Measurements from ENCODE around the gene COMMD3. TPM values are rescaled to one million over a fixed set of nuclear protein-coding genes. Genes with fewer than 3 reads are reported as not detected.

Gene COMMD3
- polyA plus RNA-seq, 1 donor from 2014 or later: 272 TPM

DNA sequence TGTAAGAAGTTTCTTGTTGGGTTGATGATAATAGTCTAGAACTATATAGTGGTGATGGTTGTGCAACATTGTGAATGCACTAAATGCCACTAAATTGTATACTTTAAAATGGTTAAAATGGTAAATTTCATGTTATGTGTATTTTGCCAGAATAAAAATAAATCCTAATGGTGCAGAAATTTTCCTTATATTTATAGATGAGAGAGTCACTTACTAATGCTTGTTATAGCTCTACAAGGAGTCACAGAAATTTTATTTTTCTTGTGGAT is 50.2 kb downstream of the COMMD3 start:
- Histone ChIP-seq H3K4me2 (ENCODE audit: low read length) (no peak overlapping the region), H4K20me1 (ENCODE audit: insufficient read depth) (no peaks in the 10 kb centered on the region), H3K9ac (ENCODE audit: low read length) (no peak overlapping the region), H3K27ac (ENCODE audit: low read length) (no peak overlapping the region), H3K36me3 (ENCODE audit: insufficient read depth, low read length) (no peaks in the 10 kb centered on the region), H3K9me2 (ENCODE audit: insufficient read depth, low read length) (no peaks in the 10 kb centered on the region), H3K4me3 (ENCODE audit: low read length) (no peak overlapping the region), H3F3A (ENCODE audit: insufficient read depth, low read length, poor library complexity, severe bottlenecking) (no peaks in the 10 kb centered on the region), H3K9me3 (ENCODE audit: low read length) (no peaks in the 10 kb centered on the region), H2AFZ (ENCODE audit: low read depth, low read length) (no peak overlapping the region), H3K27me3 (ENCODE audit: insufficient read depth, low read depth, low read length) (no peaks in the 10 kb centered on the region), H3K79me2 (replicated peaks; ENCODE audit: insufficient read depth, low read length) (no peaks in the 10 kb centered on the region)
- TF ChIP-seq, protein P1, sequence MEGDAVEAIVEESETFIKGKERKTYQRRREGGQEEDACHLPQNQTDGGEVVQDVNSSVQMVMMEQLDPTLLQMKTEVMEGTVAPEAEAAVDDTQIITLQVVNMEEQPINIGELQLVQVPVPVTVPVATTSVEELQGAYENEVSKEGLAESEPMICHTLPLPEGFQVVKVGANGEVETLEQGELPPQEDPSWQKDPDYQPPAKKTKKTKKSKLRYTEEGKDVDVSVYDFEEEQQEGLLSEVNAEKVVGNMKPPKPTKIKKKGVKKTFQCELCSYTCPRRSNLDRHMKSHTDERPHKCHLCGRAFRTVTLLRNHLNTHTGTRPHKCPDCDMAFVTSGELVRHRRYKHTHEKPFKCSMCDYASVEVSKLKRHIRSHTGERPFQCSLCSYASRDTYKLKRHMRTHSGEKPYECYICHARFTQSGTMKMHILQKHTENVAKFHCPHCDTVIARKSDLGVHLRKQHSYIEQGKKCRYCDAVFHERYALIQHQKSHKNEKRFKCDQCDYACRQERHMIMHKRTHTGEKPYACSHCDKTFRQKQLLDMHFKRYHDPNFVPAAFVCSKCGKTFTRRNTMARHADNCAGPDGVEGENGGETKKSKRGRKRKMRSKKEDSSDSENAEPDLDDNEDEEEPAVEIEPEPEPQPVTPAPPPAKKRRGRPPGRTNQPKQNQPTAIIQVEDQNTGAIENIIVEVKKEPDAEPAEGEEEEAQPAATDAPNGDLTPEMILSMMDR (IDR thresholded peaks at IDR 0.05; ENCODE audit: poor library complexity, severe bottlenecking): no peak
- TF ChIP-seq EZH2 (IDR thresholded peaks at IDR 0.05; ENCODE audit: borderline replicate concordance, insufficient read depth, low read length, poor library complexity, severe bottlenecking): no peak
- TF ChIP-seq, protein P2, sequence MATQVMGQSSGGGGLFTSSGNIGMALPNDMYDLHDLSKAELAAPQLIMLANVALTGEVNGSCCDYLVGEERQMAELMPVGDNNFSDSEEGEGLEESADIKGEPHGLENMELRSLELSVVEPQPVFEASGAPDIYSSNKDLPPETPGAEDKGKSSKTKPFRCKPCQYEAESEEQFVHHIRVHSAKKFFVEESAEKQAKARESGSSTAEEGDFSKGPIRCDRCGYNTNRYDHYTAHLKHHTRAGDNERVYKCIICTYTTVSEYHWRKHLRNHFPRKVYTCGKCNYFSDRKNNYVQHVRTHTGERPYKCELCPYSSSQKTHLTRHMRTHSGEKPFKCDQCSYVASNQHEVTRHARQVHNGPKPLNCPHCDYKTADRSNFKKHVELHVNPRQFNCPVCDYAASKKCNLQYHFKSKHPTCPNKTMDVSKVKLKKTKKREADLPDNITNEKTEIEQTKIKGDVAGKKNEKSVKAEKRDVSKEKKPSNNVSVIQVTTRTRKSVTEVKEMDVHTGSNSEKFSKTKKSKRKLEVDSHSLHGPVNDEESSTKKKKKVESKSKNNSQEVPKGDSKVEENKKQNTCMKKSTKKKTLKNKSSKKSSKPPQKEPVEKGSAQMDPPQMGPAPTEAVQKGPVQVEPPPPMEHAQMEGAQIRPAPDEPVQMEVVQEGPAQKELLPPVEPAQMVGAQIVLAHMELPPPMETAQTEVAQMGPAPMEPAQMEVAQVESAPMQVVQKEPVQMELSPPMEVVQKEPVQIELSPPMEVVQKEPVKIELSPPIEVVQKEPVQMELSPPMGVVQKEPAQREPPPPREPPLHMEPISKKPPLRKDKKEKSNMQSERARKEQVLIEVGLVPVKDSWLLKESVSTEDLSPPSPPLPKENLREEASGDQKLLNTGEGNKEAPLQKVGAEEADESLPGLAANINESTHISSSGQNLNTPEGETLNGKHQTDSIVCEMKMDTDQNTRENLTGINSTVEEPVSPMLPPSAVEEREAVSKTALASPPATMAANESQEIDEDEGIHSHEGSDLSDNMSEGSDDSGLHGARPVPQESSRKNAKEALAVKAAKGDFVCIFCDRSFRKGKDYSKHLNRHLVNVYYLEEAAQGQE (IDR thresholded peaks at IDR 0.05; ENCODE audit: borderline replicate concordance): no peak
- TF ChIP-seq TAF1 (IDR thresholded peaks at IDR 0.05; ENCODE audit: low read depth): no peak
- TF ChIP-seq RAD21 (conservative IDR thresholded peaks at IDR 0.05): no peak
- no peak for TF ChIP-seq POLR2AphosphoS5 (IDR thresholded peaks at IDR 0.05)
- no peak for TF ChIP-seq SMC3 (conservative IDR thresholded peaks at IDR 0.05; ENCODE audit: poor library complexity)
- TF ChIP-seq MXI1 (conservative IDR thresholded peaks at IDR 0.05; ENCODE audit: poor library complexity, severe bottlenecking): no peak
- TF ChIP-seq EP300 (conservative IDR thresholded peaks at IDR 0.05; ENCODE audit: poor library complexity, severe bottlenecking): no peak

DNA sequence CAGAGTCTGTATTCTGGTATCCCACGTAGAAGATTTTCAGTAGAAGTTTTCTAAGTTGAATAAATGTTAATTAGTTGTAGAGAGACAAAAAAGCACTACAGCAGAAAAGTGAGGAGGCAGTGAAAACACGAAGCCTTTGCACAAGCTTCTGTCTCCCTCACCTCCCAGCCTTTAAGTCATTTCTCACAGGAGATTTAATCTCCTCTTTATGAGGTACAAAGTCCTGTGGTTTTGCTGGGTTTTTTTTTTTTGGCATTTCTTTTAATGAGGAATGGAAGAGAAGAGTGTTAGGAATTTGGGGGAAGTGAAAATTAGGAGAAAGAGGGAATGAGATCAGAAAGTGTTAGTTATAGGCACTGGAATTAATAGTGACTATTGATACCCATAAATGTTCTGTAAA is 50.6 kb downstream of the COMMD3 start:
- H3K36me3 ChIP-seq (ENCODE audit: insufficient read depth, low read length): no peaks in the 10 kb centered on the region
- H3K4me3 ChIP-seq (ENCODE audit: low read length): no peak overlapping the region
- no peak overlapping the region for H3K4me2 ChIP-seq (ENCODE audit: low read length)
- H2AFZ ChIP-seq (ENCODE audit: low read depth, low read length): no peak overlapping the region
- no peaks in the 10 kb centered on the region for H3K79me2 ChIP-seq (replicated peaks; ENCODE audit: insufficient read depth, low read length)
- no peaks in the 10 kb centered on the region for H3K9me2 ChIP-seq (ENCODE audit: insufficient read depth, low read length)
- H3K27ac ChIP-seq (ENCODE audit: low read length): no peak overlapping the region
- no peaks in the 10 kb centered on the region for H3K27me3 ChIP-seq (ENCODE audit: insufficient read depth, low read depth, low read length)
- H3K9ac ChIP-seq (ENCODE audit: low read length): no peak overlapping the region
- no peaks in the 10 kb centered on the region for H3K9me3 ChIP-seq (ENCODE audit: low read length)
- H4K20me1 ChIP-seq (ENCODE audit: insufficient read depth): no peaks in the 10 kb centered on the region
- H3F3A ChIP-seq (ENCODE audit: insufficient read depth, low read length, poor library complexity, severe bottlenecking): no peaks in the 10 kb centered on the region
- TF ChIP-seq, protein P2 (IDR thresholded peaks at IDR 0.05; ENCODE audit: borderline replicate concordance): no peak
- TF ChIP-seq EP300 (conservative IDR thresholded peaks at IDR 0.05; ENCODE audit: poor library complexity, severe bottlenecking) (no peak), POLR2AphosphoS5 (IDR thresholded peaks at IDR 0.05) (no peak), MXI1 (conservative IDR thresholded peaks at IDR 0.05; ENCODE audit: poor library complexity, severe bottlenecking) (no peak), EZH2 (IDR thresholded peaks at IDR 0.05; ENCODE audit: borderline replicate concordance, insufficient read depth, low read length, poor library complexity, severe bottlenecking) (no peak), SMC3 (conservative IDR thresholded peaks at IDR 0.05; ENCODE audit: poor library complexity) (no peak), RAD21 (conservative IDR thresholded peaks at IDR 0.05) (no peak), TAF1 (IDR thresholded peaks at IDR 0.05; ENCODE audit: low read depth) (no peak)
- TF ChIP-seq, protein P1 (IDR thresholded peaks at IDR 0.05; ENCODE audit: poor library complexity, severe bottlenecking): no peak

All from neural cell (in vitro differentiated cells).